K562 (cell line): ENCODE measurements around the gene PGLYRP4. TPM values are rescaled to one million over a fixed set of nuclear protein-coding genes. Genes with fewer than 3 reads are reported as not detected.

Source experiments
- ATAC-seq: fragments of 200-7000 bp; cut with Tn5 transposase; 3 replicates; pipeline ENCODE4 v1.9.1; 2020; ENCODE audit warnings: moderate library complexity
- BruUV-seq: library from RNA; stranded (reverse); fragments of 400-500 nt; replicated peaks from 2 replicates; lab custom pipeline; 2021; lab: Mats Ljungman, UMichigan
- CTCF ChIA-PET: fragments of 300-600 bp; formaldehyde crosslinking; extraction: SDS; loops from one replicate; lab custom pipeline; 2021; ENCODE audit warnings: low intra/inter-chr PET ratio; lab: Yijun Ruan, JAX
- POLR2A ChIA-PET: fragments of 300-600, 350-650 bp; sonication (Branson Sonifier 250); formaldehyde crosslinking; extraction: SDS; loops from one replicate; lab custom pipeline; 2021; ENCODE audit warnings: antibody characterized with exemption, inconsistent platforms; lab: Yijun Ruan, JAX
- DNase-seq, 4 experiments: peaks; one replicate each; pipeline versions ENCODE4 v3.0.0 to v3.0.0-alpha.2; 2011 to 2018; ENCODE audit warnings: low spot score in 3 of 4, mixed read lengths in 3 of 4; ENCODE audit errors: extremely low read depth in 1 of 4
- FAIRE-seq: peaks from 2 replicates; lab custom pipeline; 2011; peaks lifted over from hg19 to GRCh38; lab: Jason Lieb, UNC
- H2AFZ ChIP-seq: 2 replicates; pipeline ENCODE4 v1.6.0; 2011; ENCODE audit warnings: low read depth, low read length, control low read depth, inconsistent platforms
- H3K27ac ChIP-seq: fragments of 200-600 bp; 3 replicates; pipeline ENCODE4 v1.8.0; 2011; ENCODE audit warnings: low read depth, mild to moderate bottlenecking, control low read depth, inconsistent platforms, low read length, moderate library complexity, mixed read lengths; ENCODE audit errors: extremely low read depth
- H3K27me3 ChIP-seq, 2 experiments: fragments of 300-600 bp in 1 of 2; 2 replicates in 1 of 2; 3 replicates in 1 of 2; pipeline versions ENCODE4 v1.6.0 to v1.8.0; 2011; ENCODE audit warnings: inconsistent platforms in 2 of 2, low read length in 2 of 2, mild to moderate bottlenecking in 1 of 2, mixed read lengths in 1 of 2, moderate library complexity in 1 of 2; ENCODE audit not compliant: control insufficient read depth in 2 of 2, insufficient read depth in 2 of 2
- H3K36me3 ChIP-seq: fragments of 300-600 bp; 3 replicates; pipeline ENCODE4 v1.8.0; 2011; ENCODE audit warnings: mild to moderate bottlenecking, low read length, inconsistent platforms; ENCODE audit not compliant: control insufficient read depth, insufficient read depth
- H3K4me1 ChIP-seq, 2 experiments: fragments of 200-600 bp in 1 of 2; replicated peaks in 1 of 2; 2 replicates in 1 of 2; 3 replicates in 1 of 2; pipeline versions ENCODE4 v1.5.1 to v1.8.0; 2011; ENCODE audit warnings: inconsistent platforms in 2 of 2, low read length in 2 of 2, mild to moderate bottlenecking in 1 of 2, mixed read lengths in 1 of 2, moderate library complexity in 1 of 2; ENCODE audit not compliant: control insufficient read depth in 2 of 2, insufficient read depth in 2 of 2
- H3K4me2 ChIP-seq: 2 replicates; pipeline ENCODE4 v1.6.1; 2011; ENCODE audit warnings: low read length, control low read depth, inconsistent platforms, mixed read lengths; ENCODE audit not compliant: insufficient read depth
- H3K4me3 ChIP-seq: fragments of 200-600 bp; sonication (generic), shearing (Covaris generic); 2 replicates; pipeline ENCODE4 v1.5.1; 2016; ENCODE audit warnings: control low read depth, inconsistent platforms
- H3K79me2 ChIP-seq: fragments of 200-600 bp; 3 replicates; pipeline ENCODE4 v1.8.0; 2011; ENCODE audit warnings: low read length, inconsistent platforms; ENCODE audit not compliant: control insufficient read depth, insufficient read depth
- H3K9ac ChIP-seq, 2 experiments: 2 replicates each; pipeline versions ENCODE4 v1.6.0 to v1.6.1; 2011; ENCODE audit warnings: low read depth in 2 of 2, low read length in 2 of 2, control low read depth in 1 of 2, inconsistent platforms in 1 of 2, mild to moderate bottlenecking in 1 of 2, mixed read lengths in 1 of 2; ENCODE audit not compliant: insufficient read depth in 1 of 2
- H3K9me1 ChIP-seq: one replicate; pipeline ENCODE4 v1.6.0; 2011; ENCODE audit warnings: inconsistent platforms, mild to moderate bottlenecking, low read length, moderate library complexity; ENCODE audit not compliant: control insufficient read depth, insufficient read depth
- H3K9me3 ChIP-seq: replicated peaks from 2 replicates; pipeline ENCODE4 v1.5.1; 2011; ENCODE audit warnings: low read depth, low read length, inconsistent platforms; ENCODE audit not compliant: control insufficient read depth, insufficient read depth
- H4K20me1 ChIP-seq: replicated peaks from 2 replicates; pipeline ENCODE4 v1.6.1; 2011; ENCODE audit warnings: low read length, inconsistent platforms, mixed read lengths; ENCODE audit not compliant: control insufficient read depth, insufficient read depth
- ATF2 ChIP-seq: sonication (generic); formaldehyde crosslinking; IDR thresholded peaks from 2 replicates; pipeline ENCODE4 v1.8.1; 2022; ENCODE audit warnings: missing genetic modification reagents
- GATAD2B ChIP-seq: fragments of 450-650 bp; IDR thresholded peaks from 2 replicates; pipeline ENCODE4 v1.6.1; 2017; ENCODE audit warnings: mild to moderate bottlenecking, borderline replicate concordance
- HOXB6 ChIP-seq: fragments of 250-450 bp; sonication (Bioruptor Pico); IDR thresholded peaks from 2 replicates; pipeline ENCODE4 v1.5.1; 2022; ENCODE audit warnings: mild to moderate bottlenecking, borderline replicate concordance
- NR3C1 ChIP-seq: sonication (generic); formaldehyde crosslinking; IDR thresholded peaks from 2 replicates; pipeline ENCODE4 v1.8.1; 2022; ENCODE audit warnings: missing genetic modification reagents
- PTRF ChIP-seq: fragments of 450-650 bp; IDR thresholded peaks from 2 replicates; pipeline ENCODE4 v1.6.1; 2016; ENCODE audit warnings: mild to moderate bottlenecking, missing genetic modification characterization, missing compliant biosample characterization
- SETDB1 ChIP-seq: IDR thresholded peaks from one replicate; pipeline ENCODE4 v1.6.1; 2012; ENCODE audit warnings: low read length, control low read depth, inconsistent platforms
- SNRNP70 ChIP-seq: fragments of 200-400 bp; formaldehyde crosslinking; optimal IDR thresholded peaks from 2 replicates; pipeline ENCODE3; 2017; ENCODE audit warnings: low read depth, low read length
- ZBTB17 ChIP-seq: fragments of 450-650 bp; formaldehyde crosslinking; IDR thresholded peaks from 2 replicates; pipeline ENCODE4 v1.4.0; 2020; ENCODE audit warnings: mild to moderate bottlenecking
- ZBTB34 ChIP-seq: fragments of 250-450 bp; sonication (Bioruptor Pico); IDR thresholded peaks from 2 replicates; pipeline ENCODE4 v1.8.0; 2021; ENCODE audit warnings: mild to moderate bottlenecking, moderate library complexity
- ZC3H4 ChIP-seq: sonication (generic); formaldehyde crosslinking; IDR thresholded peaks from 2 replicates; pipeline ENCODE4 v1.9.0; 2021; ENCODE audit warnings: missing genetic modification reagents, borderline replicate concordance
- ZFP30 ChIP-seq: fragments of 250-450 bp; sonication (Bioruptor Pico); IDR thresholded peaks from 2 replicates; pipeline ENCODE4 v1.8.0; 2022; ENCODE audit warnings: moderate library complexity, mild to moderate bottlenecking, inconsistent platforms, borderline replicate concordance
- ZNF639 ChIP-seq, 2 experiments: fragments of 200-800 bp in 1 of 2; sonication (Bioruptor generic) in 1 of 2; sonication (generic) in 1 of 2; formaldehyde crosslinking in 1 of 2; IDR thresholded peaks in 1 of 2; conservative IDR thresholded peaks in 1 of 2; 2 replicates each; pipeline versions ENCODE4 v1.5.0 to v1.6.1; 2016 to 2020; ENCODE audit warnings: missing compliant biosample characterization in 1 of 2, missing genetic modification characterization in 1 of 2, missing genetic modification reagents in 1 of 2
- WGBS: fragments of 100-300 bp; shearing (Covaris generic); methylation state at CpG from one replicate; pipeline ENCODE4 v1.1.6; 2016; ENCODE audit warnings: low coverage, mixed read lengths; ENCODE audit not compliant: insufficient coverage; ENCODE audit errors: missing lambda C conversion rate; 5-methylcytosine and 5-hydroxymethylcytosine counted together
- in situ Hi-C: fragments of 300-500 bp; cut with MboI; formaldehyde crosslinking; loops from 4 replicates; pipeline ENCODE4 v1.15.0; 2018; ENCODE audit warnings: inconsistent platforms, mixed read lengths
- intact Hi-C: fragments of 100-400 bp; cut with micrococcal nuclease; formaldehyde crosslinking; loops from 2 replicates; pipeline ENCODE4 v1.14.2; 2022
- polyA plus RNA-seq, 8 experiments: library from polyadenylated mRNA; depleted of rRNA in 4 of 8; stranded (reverse) in 5 of 8; unstranded in 3 of 8; fragments of >200 nt; fragmentation: Nextera tagmentation in 2 of 8; fragmentation: Illumina TruSeq in 1 of 8; extraction: Ambion mirVana in 2 of 8; extraction: Trizol in 1 of 8; gene quantifications; 2 replicates each; pipeline versions ENCODE4 v1.2.1 to v1.2.3, GENCODE V29; 2011 to 2014; ENCODE audit warnings: inconsistent platforms in 1 of 8, missing spikeins in 1 of 8
- total RNA-seq, 7 experiments: library from RNA; depleted of rRNA in 6 of 7; stranded (reverse); fragments of >200 nt in 6 of 7; fragmentation: Illumina TruSeq in 2 of 7; extraction: Trizol in 2 of 7; gene quantifications; 2 replicates each; pipeline versions ENCODE4 v1.2.1 to v1.2.3, GENCODE V29; 2011 to 2021; ENCODE audit warnings: low replicate concordance in 1 of 7
- TF ChIP-seq, protein P1 (sequence below): fragments of 450-650 bp; IDR thresholded peaks from 2 replicates; pipeline ENCODE4 v1.6.1; 2016; ENCODE audit warnings: low read depth, mild to moderate bottlenecking, moderate library complexity
- TF ChIP-seq, protein P2 (sequence below): fragments of 450-650 bp; formaldehyde crosslinking; IDR thresholded peaks from 2 replicates; pipeline ENCODE4 v1.4.0; 2020; ENCODE audit warnings: mild to moderate bottlenecking, mixed read lengths

Gene PGLYRP4
- total and polyA plus RNA-seq, 9 of the 15 experiments (the other 6 are each of a cell fraction or from before 2014, with no cell fraction given), result 0.06 to 0.13 (median 0.11) TPM; not detected in 6

- no peak for ATAC-seq
- Histone ChIP-seq H3K9me1 (no peaks in the 10 kb centered on the region), H3K9ac (no peak overlapping the region), H3K36me3 (no peaks in the 10 kb centered on the region), H3K27me3 (peaks cover 0 to 26% of the 10 kb centered on the region in 2 experiments; a peak in 3 of 5 replicates), H3K27ac (no peak overlapping the region), H3K4me2 (no peak overlapping the region), H3K9me3 (no peaks in the 10 kb centered on the region), H4K20me1 (no peaks in the 10 kb centered on the region), H3K79me2 (no peaks in the 10 kb centered on the region), H2AFZ (no peak overlapping the region), H3K4me1 (no peaks in the 10 kb centered on the region), H3K4me3 (no peak overlapping the region)
- 0% methylated on average over 2 of the region's 2 CpGs for WGBS
- intact Hi-C loops (no loop called here), in situ Hi-C loops (no loop called here)
- CTCF ChIA-PET, result no interaction called here
- POLR2A ChIA-PET, result interaction anchor here (0.8 kb wide), 1 partner anchor 256 kb away, joined by 3 read pairs; the partner anchor contains the start of gene S100A1
- no peak for FAIRE-seq
- no TSS peak for BruUV-seq
- no peak for DNase-seq
- TF ChIP-seq ZFP30 (CRISPR knock-in tag) (no peak), ZBTB34 (no peak), ATF2 (CRISPR knock-in tag) (no peak), ZC3H4 (CRISPR knock-in tag) (no peak), NR3C1 (CRISPR knock-in tag) (no peak), ZNF639 (CRISPR knock-in tag; conservative IDR thresholded peaks at IDR 0.05 in 1 of 2, IDR thresholded peaks at IDR 0.05 in 1 of 2) (no peak), HOXB6 (CRISPR knock-in tag) (no peak), PTRF (tag) (no peak), SNRNP70 (no peak), SETDB1 (no peak), GATAD2B (no peak), ZBTB17 (CRISPR knock-in tag) (no peak)
- TF ChIP-seq, protein P1, sequence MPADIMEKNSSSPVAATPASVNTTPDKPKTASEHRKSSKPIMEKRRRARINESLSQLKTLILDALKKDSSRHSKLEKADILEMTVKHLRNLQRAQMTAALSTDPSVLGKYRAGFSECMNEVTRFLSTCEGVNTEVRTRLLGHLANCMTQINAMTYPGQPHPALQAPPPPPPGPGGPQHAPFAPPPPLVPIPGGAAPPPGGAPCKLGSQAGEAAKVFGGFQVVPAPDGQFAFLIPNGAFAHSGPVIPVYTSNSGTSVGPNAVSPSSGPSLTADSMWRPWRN, result no peak
- TF ChIP-seq, protein P2, sequence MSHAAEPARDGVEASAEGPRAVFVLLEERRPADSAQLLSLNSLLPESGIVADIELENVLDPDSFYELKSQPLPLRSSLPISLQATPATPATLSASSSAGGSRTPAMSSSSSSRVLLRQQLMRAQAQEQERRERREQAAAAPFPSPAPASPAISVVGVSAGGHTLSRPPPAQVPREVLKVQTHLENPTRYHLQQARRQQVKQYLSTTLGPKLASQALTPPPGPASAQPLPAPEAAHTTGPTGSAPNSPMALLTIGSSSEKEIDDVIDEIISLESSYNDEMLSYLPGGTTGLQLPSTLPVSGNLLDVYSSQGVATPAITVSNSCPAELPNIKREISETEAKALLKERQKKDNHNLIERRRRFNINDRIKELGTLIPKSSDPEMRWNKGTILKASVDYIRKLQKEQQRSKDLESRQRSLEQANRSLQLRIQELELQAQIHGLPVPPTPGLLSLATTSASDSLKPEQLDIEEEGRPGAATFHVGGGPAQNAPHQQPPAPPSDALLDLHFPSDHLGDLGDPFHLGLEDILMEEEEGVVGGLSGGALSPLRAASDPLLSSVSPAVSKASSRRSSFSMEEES, result no peak
Observed at GRCh38 chr1:153372571-153372970, 23.9 kb upstream of the PGLYRP4 start.
